HEK293T (cell line): ENCODE measurements around the gene LAGE3.

Experiments used
- CTCF ChIA-PET: fragments of 350-600 bp; formaldehyde crosslinking; extraction: SDS; loops from one replicate; lab custom pipeline; 2021; ENCODE audit warnings: antibody characterized with exemption, inconsistent platforms; lab: Yijun Ruan, JAX
- POLR2A ChIA-PET: fragments of 350-600 bp; formaldehyde crosslinking; extraction: SDS; loops from one replicate; lab custom pipeline; 2020; ENCODE audit warnings: antibody characterized with exemption, inconsistent platforms; lab: Yijun Ruan, JAX
- DNase-seq: peaks from one replicate; pipeline ENCODE4 v3.0.0; 2012; ENCODE audit warnings: mixed read lengths; ENCODE audit errors: extremely low spot score
- ARNT ChIP-seq: fragments of 450-650 bp; IDR thresholded peaks from 2 replicates; pipeline ENCODE4 v1.6.1; 2017; ENCODE audit warnings: mild to moderate bottlenecking
- BHLHE40 ChIP-seq: fragments of 450-650 bp; IDR thresholded peaks from 2 replicates; pipeline ENCODE4 v1.6.1; 2016; ENCODE audit warnings: mild to moderate bottlenecking, moderate library complexity, borderline replicate concordance
- CTBP1 ChIP-seq: fragments of 450-650 bp; IDR thresholded peaks from 2 replicates; pipeline ENCODE4 v1.6.1; 2016; ENCODE audit warnings: borderline replicate concordance
- ELF4 ChIP-seq: fragments of 450-650 bp; IDR thresholded peaks from 2 replicates; pipeline ENCODE4 v1.6.1; 2017; ENCODE audit warnings: antibody characterized with exemption
- FOXA1 ChIP-seq: fragments of 450-650 bp; IDR thresholded peaks from 2 replicates; pipeline ENCODE4 v1.6.1; 2016; ENCODE audit warnings: mild to moderate bottlenecking
- FOXK2 ChIP-seq: fragments of 450-650 bp; IDR thresholded peaks from 2 replicates; pipeline ENCODE4 v1.6.1; 2016; ENCODE audit warnings: mild to moderate bottlenecking
- HDGF ChIP-seq: fragments of 450-650 bp; IDR thresholded peaks from 2 replicates; pipeline ENCODE4 v1.6.1; 2017; ENCODE audit warnings: antibody characterized with exemption, borderline replicate concordance
- L3MBTL2 ChIP-seq: fragments of 450-650 bp; conservative IDR thresholded peaks from 2 replicates; pipeline ENCODE4 v1.6.1; 2016; ENCODE audit warnings: mild to moderate bottlenecking
- LEF1 ChIP-seq: fragments of 450-650 bp; IDR thresholded peaks from 2 replicates; pipeline ENCODE4 v1.6.1; 2017; ENCODE audit warnings: mild to moderate bottlenecking, borderline replicate concordance
- NFRKB ChIP-seq: fragments of 450-650 bp; IDR thresholded peaks from 2 replicates; pipeline ENCODE4 v1.6.1; 2016; ENCODE audit warnings: mild to moderate bottlenecking, moderate library complexity
- PKNOX1 ChIP-seq: fragments of 450-650 bp; IDR thresholded peaks from 2 replicates; pipeline ENCODE4 v1.6.1; 2016
- SP1 ChIP-seq: fragments of 450-650 bp; IDR thresholded peaks from 2 replicates; pipeline ENCODE4 v1.6.1; 2017
- SUZ12 ChIP-seq: fragments of 450-650 bp; IDR thresholded peaks from 2 replicates; pipeline ENCODE4 v1.6.1; 2016; ENCODE audit warnings: mild to moderate bottlenecking
- TARDBP ChIP-seq: fragments of 450-650 bp; IDR thresholded peaks from 2 replicates; pipeline ENCODE4 v1.6.1; 2016
- ZNF384 ChIP-seq: fragments of 450-650 bp; IDR thresholded peaks from 2 replicates; pipeline ENCODE4 v1.6.1; 2016

Gene LAGE3

DNA sequence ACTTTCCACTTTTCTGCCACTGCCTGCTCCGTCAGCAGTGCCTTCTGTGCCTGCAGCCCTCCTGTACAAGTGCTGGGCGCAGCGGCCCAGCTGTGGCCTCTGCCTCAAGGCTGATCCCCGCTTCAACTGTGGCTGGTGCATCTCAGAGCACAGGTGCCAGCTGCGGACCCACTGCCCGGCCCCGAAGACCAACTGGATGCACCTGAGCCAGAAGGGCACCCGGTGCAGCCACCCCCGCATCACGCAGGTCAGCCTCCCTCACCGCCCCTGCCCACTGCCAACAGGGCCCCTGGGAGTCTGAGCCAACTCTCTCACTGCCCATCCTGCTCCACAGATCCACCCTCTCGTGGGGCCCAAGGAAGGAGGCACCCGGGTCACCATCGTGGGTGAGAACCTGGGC is 13.5 kb downstream of the LAGE3 start:
- TF ChIP-seq CTBP1 (no peak), ELF4 (no peak), BHLHE40 (no peak), PKNOX1 (no peak), ARNT (no peak), ZNF384 (no peak), TARDBP (no peak), FOXK2 (no peak)
- ChIA-PET CTCF (no interaction called here), POLR2A (no interaction called here)
- no peak for DNase-seq

DNA sequence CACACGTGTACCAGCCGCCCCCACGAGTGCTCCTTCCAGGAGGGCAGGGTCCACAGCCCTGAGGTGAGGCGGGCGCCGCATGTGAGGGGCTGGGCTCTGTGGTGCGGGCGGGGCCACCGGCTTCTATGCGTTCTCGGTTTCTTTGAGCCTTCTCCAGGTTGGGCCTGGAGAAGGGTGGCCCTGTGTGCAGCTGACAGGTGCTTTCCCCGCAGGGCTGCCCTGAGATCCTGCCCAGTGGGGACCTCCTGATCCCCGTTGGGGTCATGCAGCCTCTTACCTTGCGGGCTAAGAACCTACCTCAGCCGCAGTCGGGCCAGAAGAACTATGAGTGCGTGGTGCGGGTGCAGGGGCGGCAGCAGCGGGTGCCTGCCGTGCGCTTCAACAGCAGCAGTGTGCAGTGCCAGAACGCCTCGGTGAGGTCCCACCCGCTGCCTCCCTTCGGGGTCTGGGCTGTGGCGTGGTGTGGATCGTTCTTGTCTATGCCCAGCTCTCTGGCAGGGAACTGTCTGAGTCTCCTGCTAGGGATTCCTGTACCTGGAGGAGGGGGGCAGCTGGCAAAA is 14.2 kb downstream of the LAGE3 start:
- DNase-seq: no peak
- TF ChIP-seq L3MBTL2 (no peak), PKNOX1 (no peak)
- POLR2A ChIA-PET: no interaction called here
- CTCF ChIA-PET: no interaction called here

DNA sequence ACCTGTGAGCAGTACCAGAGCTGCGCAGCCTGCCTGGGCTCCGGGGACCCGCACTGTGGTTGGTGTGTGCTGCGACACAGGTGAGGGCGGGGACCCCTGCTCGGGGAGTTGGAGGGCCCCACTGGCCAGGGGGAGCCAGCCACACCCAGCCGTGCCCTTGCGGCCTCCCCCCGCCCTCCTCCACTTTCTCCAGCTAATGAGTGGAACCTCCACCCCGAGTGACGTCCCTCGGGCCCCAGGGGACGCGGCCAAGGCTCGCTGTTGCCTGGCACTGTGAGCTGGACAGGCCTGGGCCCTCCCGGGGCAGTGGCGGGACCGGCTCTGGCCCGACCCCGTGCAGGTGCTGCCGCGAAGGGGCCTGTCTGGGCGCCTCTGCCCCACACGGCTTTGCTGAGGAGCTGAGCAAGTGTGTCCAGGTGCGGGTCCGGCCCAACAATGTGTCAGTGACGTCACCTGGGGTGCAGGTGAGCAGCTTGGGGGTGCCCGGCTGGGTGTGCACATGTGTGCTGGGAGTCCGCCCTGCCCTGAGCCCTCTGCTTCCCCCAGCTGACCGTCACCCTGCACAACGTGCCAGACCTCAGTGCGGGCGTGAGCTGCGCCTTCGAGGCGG is 15.4 kb downstream of the LAGE3 start:
- no peak for DNase-seq
- TF ChIP-seq NFRKB (no peak), TARDBP (no peak), PKNOX1 (no peak), LEF1 (no peak), HDGF (no peak), L3MBTL2 (no peak), FOXA1 (no peak), CTBP1 (no peak), ELF4 (no peak), FOXK2 (no peak), BHLHE40 (no peak), ZNF384 (no peak), SP1 (no peak), ARNT (no peak)
- ChIA-PET POLR2A (interaction anchor here (0.6 to 1.3 kb wide), 2 partner anchors 15 to 20 kb away, joined by 3 to 5 read pairs; partner anchors contain the start of genes FAM50A and LAGE3), CTCF (interaction anchor here (0.5 kb wide), 1 partner anchor 38 kb away, joined by 6 read pairs; no protein-coding TSS in a partner anchor)

DNA sequence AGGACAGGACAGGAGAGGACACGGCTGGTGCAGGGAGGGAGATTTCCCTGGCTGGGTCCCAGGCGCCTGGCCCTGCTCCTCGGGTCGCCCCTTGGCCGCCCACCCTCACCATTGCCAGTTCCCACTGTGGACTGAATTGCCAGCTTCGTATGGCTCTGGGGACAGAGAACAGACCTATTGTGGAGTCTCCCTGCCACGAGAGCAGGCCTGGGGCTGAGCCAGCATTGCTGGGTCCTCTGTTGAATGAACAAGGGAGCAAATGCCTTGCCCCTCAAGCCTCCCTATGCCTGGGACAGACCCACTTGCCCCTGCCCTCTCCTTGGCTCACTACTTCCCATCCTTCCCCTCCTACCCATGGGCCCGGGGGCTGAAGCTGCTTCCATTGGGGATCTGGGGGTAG is 16.7 kb downstream of the LAGE3 start:
- ChIA-PET CTCF (interaction anchor here (1.0 kb wide), 1 partner anchor 14 kb away, joined by 3 read pairs; no protein-coding TSS in a partner anchor), POLR2A (interaction anchor here (1.2 to 1.8 kb wide), 2 partner anchors 17 to 28 kb away, joined by 3 to 5 read pairs; partner anchors contain the start of gene SLC10A3)
- DNase-seq: no peak
- TF ChIP-seq FOXK2 (no peak), TARDBP (no peak), SUZ12 (no peak), ARNT (no peak)

DNA sequence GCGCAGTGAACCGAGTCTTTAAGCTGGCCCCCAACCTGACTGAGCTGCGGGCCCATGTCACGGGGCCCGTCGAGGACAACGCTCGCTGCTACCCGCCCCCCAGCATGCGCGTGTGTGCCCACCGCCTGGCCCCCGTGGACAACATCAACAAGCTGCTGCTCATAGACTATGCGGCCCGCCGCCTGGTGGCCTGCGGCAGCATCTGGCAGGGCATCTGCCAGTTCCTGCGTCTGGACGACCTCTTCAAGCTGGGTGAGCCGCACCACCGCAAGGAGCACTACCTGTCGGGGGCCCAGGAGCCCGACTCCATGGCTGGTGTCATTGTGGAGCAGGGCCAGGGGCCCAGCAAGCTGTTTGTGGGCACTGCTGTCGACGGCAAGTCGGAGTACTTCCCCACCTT is 18.8 kb downstream of the LAGE3 start:
- CTCF ChIA-PET: no interaction called here
- POLR2A ChIA-PET: interaction anchor here (1.5 kb wide), 1 partner anchor 48 kb away, joined by 6 read pairs; no protein-coding TSS in a partner anchor
- TF ChIP-seq FOXA1 (no peak), ELF4 (no peak), PKNOX1 (no peak)
- DNase-seq: no peak

GRCh38 chrX:154459832-154460231 is 19.2 kb downstream of the LAGE3 start:
- CTCF ChIA-PET: no interaction called here
- no peak for TF ChIP-seq SP1
- no peak for TF ChIP-seq ZNF384
- TF ChIP-seq L3MBTL2: no peak
- TF ChIP-seq ELF4: no peak
- no peak for TF ChIP-seq FOXK2
- TF ChIP-seq LEF1: no peak
- DNase-seq: no peak
- POLR2A ChIA-PET: interaction anchor here (1.0 to 1.5 kb wide), 3 partner anchors 13 to 48 kb away, joined by 4 to 7 read pairs (median 6); partner anchors contain the start of gene SLC10A3
